Hematopoietic multipotent progenitor cell treated with erythropoietin and hydrocortisone succinate and interleukin-3 and kit ligand, for 17 days (in vitro differentiated cells): ENCODE data around the gene TP53I13.

Source experiments
- DNase-seq: peaks from one replicate; pipeline ENCODE4 v3.0.0-alpha.2; 2015; ENCODE audit warnings: low spot score

The TP53I13 gene

GRCh38 chr17:29593591-29594518 is 25.4 kb downstream of the TP53I13 start:
- DNase-seq = no peak

DNA sequence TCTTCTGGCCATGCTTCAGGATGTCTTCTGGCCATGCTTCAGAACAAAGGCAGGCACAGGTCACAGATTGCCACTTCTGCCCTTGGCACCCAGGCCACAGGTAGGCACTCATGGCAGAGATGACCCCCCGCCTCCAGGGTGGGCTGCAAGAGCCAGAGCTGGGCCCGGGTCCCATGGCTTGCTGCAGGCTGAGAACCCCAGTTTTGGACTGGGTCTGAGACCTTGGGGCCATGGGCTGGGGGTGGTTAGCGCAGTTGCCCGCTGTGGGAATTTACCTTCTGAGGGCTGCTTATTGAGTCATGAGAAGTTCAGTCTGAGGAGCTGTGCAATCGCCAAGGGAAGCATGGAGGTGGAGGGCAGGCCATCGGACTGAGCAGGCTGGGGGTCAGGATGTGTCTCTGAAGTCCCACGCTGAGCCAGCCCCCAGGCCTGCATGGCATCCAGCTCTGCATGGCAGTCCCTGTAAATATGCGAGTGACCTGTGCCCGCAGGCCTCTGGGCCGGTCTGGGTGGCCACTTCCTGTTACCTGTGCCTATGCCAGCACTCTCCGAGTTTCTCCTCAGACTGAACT is 26.1 kb downstream of the TP53I13 start:
- DNase-seq = no peak

GRCh38 chr17:29595107-29595942 is 26.8 kb downstream of the TP53I13 start:
- no peak for DNase-seq

GRCh38 chr17:29595943-29596774 is 27.7 kb downstream of the TP53I13 start:
- DNase-seq = no peak

- DNase-seq = no peak
These were observed 28.3 kb downstream of the TP53I13 start for GRCh38 chr17:29596811-29597210.

DNA sequence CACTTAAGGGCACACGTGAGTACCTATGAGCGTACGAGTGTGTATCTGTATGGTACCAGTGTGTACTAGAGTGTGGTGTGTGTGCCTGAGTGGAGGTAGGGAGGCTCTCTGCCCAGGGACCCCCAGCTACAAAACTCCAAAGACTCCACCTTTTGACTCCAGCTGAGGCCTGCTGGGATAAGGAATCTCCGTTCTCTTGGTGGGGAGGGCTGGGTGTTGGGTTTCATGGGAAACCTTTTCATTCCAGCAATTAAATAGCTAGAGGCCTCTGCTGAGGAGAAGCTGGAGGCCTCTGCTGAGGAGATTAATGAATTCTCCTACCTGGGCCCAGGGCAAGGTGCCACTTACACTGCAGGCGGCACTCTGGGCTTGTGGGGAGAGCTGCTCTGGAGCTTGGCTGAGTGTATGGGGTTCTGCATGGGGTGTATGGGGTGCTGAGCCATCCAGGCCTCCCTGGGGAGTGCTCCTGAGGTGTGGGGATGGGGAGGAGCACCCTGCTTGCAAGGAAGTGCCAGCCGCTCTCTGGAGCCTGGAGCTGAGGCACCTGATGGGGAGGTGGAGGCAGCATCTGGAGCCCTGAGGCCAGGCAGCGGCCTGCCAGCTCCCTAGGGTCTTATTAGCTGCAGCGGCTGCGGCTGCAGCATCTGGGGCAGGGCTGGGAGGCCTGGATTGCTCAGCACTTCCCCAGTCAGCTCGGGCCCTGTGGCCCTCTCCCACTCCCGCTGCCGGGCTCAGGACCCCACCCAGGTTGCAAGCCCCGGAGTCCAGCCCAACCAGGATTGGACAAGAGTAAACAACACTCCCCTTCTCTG is 29.1 kb downstream of the TP53I13 start:
- no peak for DNase-seq

- no peak for DNase-seq
These were observed 34.7 kb downstream of the TP53I13 start for GRCh38 chr17:29603109-29603674.

- no peak for DNase-seq
These were observed 39.2 kb downstream of the TP53I13 start for GRCh38 chr17:29607557-29608195.

DNA sequence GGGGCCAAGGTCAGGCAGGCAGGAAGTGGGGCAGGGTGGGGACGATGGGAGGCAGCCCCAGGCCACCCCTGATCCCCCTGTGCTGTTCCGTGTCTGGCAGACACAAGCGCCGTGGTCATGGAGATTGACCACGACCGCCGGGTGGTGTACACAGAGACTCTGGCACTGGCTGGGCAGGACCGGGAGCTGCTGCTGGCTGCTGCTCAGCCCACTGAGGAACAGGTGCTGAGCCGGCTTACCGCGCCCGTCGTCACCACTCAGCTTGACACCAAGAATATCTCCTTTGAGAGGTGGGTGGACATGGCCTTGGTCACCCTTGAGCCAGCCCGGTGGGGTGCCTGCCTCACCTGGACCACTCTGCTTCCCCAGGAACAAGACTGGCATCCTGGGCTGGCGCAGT is 40.5 kb downstream of the TP53I13 start:
- no peak for DNase-seq

GRCh38 chr17:29610395-29610794 is 41.9 kb downstream of the TP53I13 start:
- DNase-seq = no peak

- DNase-seq = no peak
These were observed 43.0 kb downstream of the TP53I13 start for GRCh38 chr17:29611351-29612093.

DNA sequence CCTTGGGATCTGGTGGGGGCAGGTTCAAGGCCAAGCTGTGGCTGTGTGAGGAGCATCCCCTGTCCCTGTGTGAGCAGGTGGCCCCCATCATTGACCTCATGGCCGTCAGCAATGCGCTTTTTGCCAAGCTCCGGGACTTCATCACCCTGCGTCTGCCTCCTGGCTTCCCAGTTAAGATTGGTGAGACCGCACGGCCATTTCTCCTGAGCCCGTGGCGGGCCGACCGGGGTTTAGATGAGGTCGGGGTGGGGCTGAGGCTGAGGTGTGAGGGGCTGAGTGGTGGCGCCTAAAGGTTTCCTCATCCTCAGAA is 43.5 kb downstream of the TP53I13 start:
- DNase-seq = no peak

- DNase-seq = no peak
These were observed 44.1 kb downstream of the TP53I13 start for GRCh38 chr17:29612404-29613280.

DNA sequence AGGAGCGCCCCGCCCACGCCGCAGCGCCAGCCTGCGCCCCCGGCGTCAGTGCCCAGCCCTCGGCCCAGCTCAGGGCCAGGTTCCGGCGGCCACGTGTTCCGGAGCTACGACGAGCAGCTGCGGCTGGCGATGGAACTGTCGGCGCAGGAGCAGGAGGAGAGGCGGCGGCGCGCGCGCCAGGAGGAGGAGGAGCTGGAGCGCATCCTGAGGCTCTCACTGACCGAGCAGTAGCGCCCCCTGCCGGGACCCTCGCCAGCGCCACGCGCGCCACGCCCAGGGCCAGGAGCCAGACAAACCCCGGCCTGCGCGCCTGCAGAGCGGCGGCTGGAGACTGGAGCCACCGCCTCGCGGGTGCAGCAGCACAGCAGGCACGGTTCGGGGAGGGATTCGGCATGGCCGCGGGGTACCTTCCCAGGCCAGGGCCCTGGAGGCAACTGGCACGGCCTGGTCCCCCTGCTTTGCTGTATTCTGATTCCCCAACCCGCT is 44.9 kb downstream of the TP53I13 start:
- peak; percentile 64 for DNase-seq

DNA sequence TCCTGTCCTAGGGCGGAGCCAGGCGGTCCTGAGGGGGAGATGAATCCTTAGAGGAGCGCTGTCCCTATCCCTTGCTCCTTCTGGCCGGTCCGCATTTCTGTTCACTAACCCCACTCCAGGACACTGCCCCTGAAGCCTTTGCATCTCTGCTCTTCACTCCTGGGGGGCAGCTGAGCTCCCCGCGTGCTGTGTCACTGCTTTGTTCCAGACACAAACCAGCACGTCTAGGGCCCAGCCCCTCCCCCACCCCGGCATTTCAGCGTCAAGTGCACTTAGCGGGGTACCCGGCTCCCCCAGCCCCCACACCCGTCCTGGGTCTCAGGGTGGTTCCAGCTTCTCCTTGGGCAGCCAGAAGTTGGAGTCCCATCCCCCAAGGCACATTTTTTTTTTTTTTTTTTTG is 45.4 kb downstream of the TP53I13 start:
- no peak for DNase-seq

DNA sequence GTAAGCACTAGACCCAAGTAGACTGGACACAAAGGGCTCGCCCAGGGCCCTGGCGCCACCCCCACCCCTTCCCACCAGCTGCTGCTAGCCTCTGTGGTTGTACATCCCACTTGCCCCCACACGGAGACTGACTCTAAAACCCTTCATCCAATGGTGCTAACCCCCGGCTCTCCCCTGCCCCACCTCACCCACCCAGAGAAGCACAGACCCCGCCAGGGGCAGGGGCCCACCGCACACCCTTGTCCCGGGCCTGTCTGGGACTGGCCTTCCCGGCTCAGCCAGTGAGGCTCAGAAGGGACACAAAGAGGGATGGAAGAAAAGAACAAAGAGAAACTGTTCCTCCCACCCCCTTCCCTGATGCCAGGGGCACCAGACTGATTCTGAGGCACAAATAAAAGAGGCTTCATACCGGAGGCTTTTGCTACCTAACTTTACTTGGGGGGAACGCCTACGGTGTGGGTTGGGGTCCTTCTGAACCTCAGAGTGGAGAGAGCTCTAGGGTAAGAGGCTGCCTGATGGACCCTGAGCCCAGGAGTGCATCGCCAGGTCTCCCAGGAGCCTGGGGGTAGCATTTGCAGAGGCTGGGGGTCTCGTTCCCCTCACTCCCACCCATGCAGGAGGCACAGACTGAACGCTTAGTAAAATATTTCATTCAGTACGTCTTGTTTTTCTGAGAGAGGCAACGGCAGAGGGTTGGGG is 46.0 kb downstream of the TP53I13 start:
- DNase-seq = no peak

- DNase-seq = no peak
These were observed 46.5 kb downstream of the TP53I13 start for GRCh38 chr17:29615048-29615385.
